A549 (cell line): ENCODE results near the gene BMPR2. TPM values are rescaled to one million over a fixed set of nuclear protein-coding genes. Genes with fewer than 3 reads are reported as not detected.
A peak's percentile ranks its signal among the peaks of the same experiment; 100 is the strongest.
"Not testable (repeated sequence)": the region's sequence is repeated elsewhere in the genome, so short reads cannot be mapped to it uniquely, and the experiment has no call there.

Experiments used
- ATAC-seq, 2 experiments: fragments of 200-7000 bp in 1 of 2; fragments of >200 bp in 1 of 2; cut with Nextera tagmentation in 1 of 2; cut with Tn5 transposase in 1 of 2; 3 replicates each; pipeline versions ENCODE4 v1.8.0 to v1.9.1; 2018 to 2020; ENCODE audit warnings: mild to moderate bottlenecking in 1 of 2, moderate library complexity in 1 of 2
- CTCF ChIA-PET: fragments of 300-600 bp; sonication (Branson Sonifier 250); formaldehyde crosslinking; extraction: SDS; loops from one replicate; lab custom pipeline; 2021; ENCODE audit warnings: antibody characterized with exemption, inconsistent platforms; lab: Yijun Ruan, JAX
- POLR2A ChIA-PET: fragments of 350-600 bp; formaldehyde crosslinking; extraction: SDS; loops from one replicate; lab custom pipeline; 2021; ENCODE audit warnings: antibody characterized with exemption, inconsistent platforms; lab: Yijun Ruan, JAX
- DNase-seq, 2 experiments: peaks; one replicate each; pipeline versions ENCODE4 v3.0.0 to v3.0.0-alpha.2; 2011 to 2016; ENCODE audit warnings: low read depth in 1 of 2, low spot score in 1 of 2
- FAIRE-seq: peaks from 2 replicates; lab custom pipeline; 2011; peaks lifted over from hg19 to GRCh38; lab: Jason Lieb, UNC
- H3K27ac ChIP-seq, 2 experiments: fragments of >200 bp; sonication (Bioruptor Twin); formaldehyde crosslinking; 3 replicates each; pipeline ENCODE4 v1.5.1; 2016 to 2017
- H3K4me1 ChIP-seq: fragments of >200 bp; sonication (Bioruptor Twin); formaldehyde crosslinking; 3 replicates; pipeline ENCODE4 v1.6.1; 2016
- H3K4me2 ChIP-seq: fragments of >200 bp; sonication (Bioruptor Twin); formaldehyde crosslinking; 3 replicates; pipeline ENCODE4 v1.6.1; 2016
- H3K4me3 ChIP-seq: fragments of >200 bp; sonication (Bioruptor Twin); formaldehyde crosslinking; 3 replicates; pipeline ENCODE4 v1.5.1; 2016
- H3K9me3 ChIP-seq: fragments of >200 bp; sonication (Bioruptor Twin); formaldehyde crosslinking; 3 replicates; pipeline ENCODE4 v1.6.1; 2016
- CBX8 ChIP-seq: fragments of 200-600 bp; sonication (generic); IDR thresholded peaks from 2 replicates; pipeline ENCODE4 v1.6.1; 2016
- ELK1 ChIP-seq: fragments of 150-350 bp; IDR thresholded peaks from 2 replicates; pipeline ENCODE4 v1.6.1; 2014; ENCODE audit warnings: low read depth, mild to moderate bottlenecking, low read length
- HOXA7 ChIP-seq: fragments of 250-450 bp; sonication (Bioruptor Pico); IDR thresholded peaks from 2 replicates; pipeline ENCODE4 v1.5.0; 2020; ENCODE audit warnings: mild to moderate bottlenecking, moderate library complexity
- HOXB13 ChIP-seq: fragments of 250-450 bp; sonication (Bioruptor Pico); IDR thresholded peaks from 2 replicates; pipeline ENCODE4 v1.5.0; 2020; ENCODE audit warnings: low read depth, mild to moderate bottlenecking, moderate library complexity
- KDM5A ChIP-seq: fragments of 200-600 bp; sonication (generic); IDR thresholded peaks from 2 replicates; pipeline ENCODE4 v1.6.1; 2016; ENCODE audit warnings: antibody characterized with exemption, mild to moderate bottlenecking
- MAFK ChIP-seq: fragments of 450-650 bp; IDR thresholded peaks from 2 replicates; pipeline ENCODE4 v1.6.1; 2014; ENCODE audit not compliant: partially characterized antibody
- NPAS2 ChIP-seq: fragments of 250-450 bp; sonication (Bioruptor Pico); IDR thresholded peaks from 2 replicates; pipeline ENCODE4 v1.8.0; 2022; ENCODE audit warnings: mild to moderate bottlenecking, moderate library complexity, borderline replicate concordance
- NR3C1 ChIP-seq: fragments of >200 bp; sonication (Bioruptor Twin); formaldehyde crosslinking; IDR thresholded peaks from 3 replicates; pipeline ENCODE4 v1.6.1; 2017
- RARB ChIP-seq: fragments of 250-450 bp; sonication (Bioruptor Pico); IDR thresholded peaks from 2 replicates; pipeline ENCODE4 v1.8.0; 2021; ENCODE audit warnings: mild to moderate bottlenecking, moderate library complexity
- REST ChIP-seq: fragments of 200-600 bp; sonication (generic); IDR thresholded peaks from 2 replicates; pipeline ENCODE4 v1.6.1; 2016; ENCODE audit warnings: antibody characterized with exemption, mild to moderate bottlenecking, moderate library complexity
- RNF2 ChIP-seq: fragments of 200-600 bp; sonication (generic); IDR thresholded peaks from 2 replicates; pipeline ENCODE4 v1.6.1; 2016; ENCODE audit warnings: low read depth, mild to moderate bottlenecking, antibody characterized with exemption, moderate library complexity, borderline replicate concordance
- USF2 ChIP-seq: fragments of 450-650 bp; IDR thresholded peaks from 2 replicates; pipeline ENCODE4 v1.6.1; 2014; ENCODE audit warnings: antibody characterized with exemption
- ZC3H11A ChIP-seq: fragments of 450-650 bp; IDR thresholded peaks from 2 replicates; pipeline ENCODE4 v1.6.1; 2014; ENCODE audit warnings: antibody characterized with exemption, mild to moderate bottlenecking
- ZSCAN20 ChIP-seq: fragments of 250-450 bp; sonication (Bioruptor Pico); IDR thresholded peaks from 2 replicates; pipeline ENCODE4 v1.8.0; 2022; ENCODE audit warnings: mild to moderate bottlenecking, moderate library complexity
- WGBS: methylation state at CpG from one replicate; pipeline ENCODE4 v1.1.6; 2017; ENCODE audit errors: missing lambda C conversion rate; 5-methylcytosine and 5-hydroxymethylcytosine counted together
- polyA plus RNA-seq, 4 experiments: library from polyadenylated mRNA; depleted of rRNA in 3 of 4; stranded (reverse); fragments of >200 nt; fragmentation: RNase III in 1 of 4; extraction: RNeasy Plus Mini Kit Qiagen cat#74134 plus additional on column Dnase treatment in 1 of 4; gene quantifications; 2 replicates in 3 of 4; 3 replicates in 1 of 4; pipeline ENCODE4 v1.2.3, GENCODE V29; 2011 to 2017

Gene BMPR2
- polyA plus RNA-seq, 2 of the 4 experiments (the other 2 are of a cell fraction), result 13.9 to 46.3 TPM

GRCh38 chr2:202574541-202574940, 198.4 kb downstream of the BMPR2 start:
- Histone ChIP-seq H3K9me3 (no peaks in the 10 kb centered on the region), H3K27ac (no peak overlapping the region), H3K4me2 (no peak overlapping the region), H3K4me3 (no peak overlapping the region), H3K4me1 (no peaks in the 10 kb centered on the region)
- ChIA-PET POLR2A (no interaction called here), CTCF (interaction anchor here (0.6 to 3.3 kb wide), 20 partner anchors 8 to 1400 kb away, joined by 3 to 15 read pairs (median 3); no protein-coding TSS in a partner anchor)
- 64% methylated on average over 2 of the region's 2 CpGs for whole genome bisulfite sequencing
- DNase-seq (no peak), ATAC-seq (peak in 1 of 2 experiments; percentile 14; a peak in 3 of 6 replicates), FAIRE-seq (no peak)
- TF ChIP-seq KDM5A (no peak), ZSCAN20 (no peak), NPAS2 (no peak), ZC3H11A (no peak), HOXB13 (CRISPR knock-in tag) (no peak), USF2 (no peak), NR3C1 (no peak), ELK1 (no peak)

- DNase-seq, H3K4me2 ChIP-seq, H3K4me3 ChIP-seq, H3K4me1 ChIP-seq, H3K9me3 ChIP-seq, FAIRE-seq, H3K27ac ChIP-seq, ATAC-seq, POLR2A ChIA-PET: not testable (repeated sequence)
- WGBS, result 89% methylated on average over 5 of the region's 5 CpGs
- CTCF ChIA-PET, result interaction anchor here (0.8 to 3.3 kb wide), 5 partner anchors 9 to 1239 kb away, joined by 3 to 15 read pairs (median 4); no protein-coding TSS in a partner anchor
- peak; percentile 90 for TF ChIP-seq MAFK
These were observed 199.1 kb downstream of the BMPR2 start for GRCh38 chr2:202575194-202575593.

- Histone ChIP-seq H3K4me2 (no peak overlapping the region), H3K4me1 (no peaks in the 10 kb centered on the region), H3K4me3 (no peak overlapping the region), H3K27ac (no peak overlapping the region), H3K9me3 (no peaks in the 10 kb centered on the region)
- no peak for FAIRE-seq
- TF ChIP-seq RARB (no peak), ELK1 (no peak), MAFK (no peak), REST (no peak), CBX8 (no peak), USF2 (no peak), RNF2 (no peak), HOXA7 (CRISPR knock-in tag) (no peak)
- ChIA-PET CTCF (no interaction called here), POLR2A (no interaction called here)
- 71% methylated on average over 10 of the region's 10 CpGs for WGBS
- no peak for ATAC-seq
- DNase-seq, result no peak
These were observed 201.4 kb downstream of the BMPR2 start for GRCh38 chr2:202577250-202578183.

- ATAC-seq, H3K4me3 ChIP-seq, H3K27ac ChIP-seq, FAIRE-seq, H3K9me3 ChIP-seq, POLR2A ChIA-PET, H3K4me1 ChIP-seq, H3K4me2 ChIP-seq, DNase-seq: not testable (repeated sequence)
- 73% methylated on average over 7 of the region's 7 CpGs for WGBS
- CTCF ChIA-PET, result interaction anchor here (0.6 kb wide), 1 partner anchor 9 kb away, joined by 4 read pairs; no protein-coding TSS in a partner anchor
These were observed 206.7 kb downstream of the BMPR2 start for GRCh38 chr2:202582846-202583245.
